H1 (cell line): ENCODE measurements around the gene LURAP1L. TPM values are rescaled to one million over a fixed set of nuclear protein-coding genes. Genes with fewer than 3 reads are reported as not detected.

Experiments used
- GTF2F1 ChIP-seq: IDR thresholded peaks from 2 replicates; pipeline ENCODE4 v1.6.1; 2012; ENCODE audit warnings: low read depth, low read length, improper control_type of control experiment, borderline replicate concordance
- TBP ChIP-seq: IDR thresholded peaks from 2 replicates; pipeline ENCODE4 v1.6.1; 2011; ENCODE audit warnings: low read depth, low read length, improper control_type of control experiment
- polyA plus RNA-seq, 7 experiments: library from polyadenylated mRNA; depleted of rRNA in 3 of 7; stranded (reverse) in 5 of 7; unstranded in 2 of 7; fragments of >200 nt in 5 of 7; fragments of 200-250 nt in 2 of 7; gene quantifications; 1 replicate in 5 of 7; 2 replicates in 1 of 7; 4 replicates in 1 of 7; pipeline versions ENCODE4 v1.2.1 to v1.2.3, GENCODE V29; 2011 to 2013; ENCODE audit warnings: missing spikeins in 2 of 7, mixed read lengths in 2 of 7
- total RNA-seq: library from RNA; stranded (reverse); fragmentation: NEBNext Ultra II Directional; extraction: Animal tissue kit (Norgen Biotek cat#: 25700); gene quantifications from 2 replicates; pipeline ENCODE4 v1.2.1, GENCODE V29; 2021

Gene LURAP1L
- total and polyA plus RNA-seq, 2 of the 8 experiments (the other 6 are each of a cell fraction or from before 2014, with no cell fraction given) = 0.63 to 1.2 TPM

- TF ChIP-seq TBP = no peak
- no peak for TF ChIP-seq GTF2F1
- TF ChIP-seq, all 59 proteins: peak for 9
Observed at GRCh38 chr9:12774861-12775678, at the start of gene LURAP1L (continued).
